Mesenchymal stem cell (in vitro differentiated cells and primary cell): ENCODE measurements around the gene SF3A2.

ENCODE experiments used
- DNase-seq: peaks from one replicate; pipeline ENCODE4 v3.0.0-alpha.2; 2013
- H2AFZ ChIP-seq: one replicate; pipeline ENCODE4 v1.6.1; 2013; ENCODE audit warnings: low read depth, mild to moderate bottlenecking, control low read depth, inconsistent platforms, low read length, moderate library complexity
- H2AK5ac ChIP-seq: 2 replicates; pipeline ENCODE4 v1.6.1; 2013; ENCODE audit warnings: low read length, moderate library complexity, mild to moderate bottlenecking, inconsistent platforms; ENCODE audit not compliant: severe bottlenecking
- H2BK120ac ChIP-seq: one replicate; pipeline ENCODE4 v1.6.1; 2013; ENCODE audit warnings: low read depth, mild to moderate bottlenecking, inconsistent platforms, low read length, moderate library complexity
- H2BK12ac ChIP-seq, 2 experiments: one replicate each; pipeline ENCODE4 v1.6.1; 2013; ENCODE audit warnings: inconsistent platforms in 2 of 2, low read length in 2 of 2, mild to moderate bottlenecking in 2 of 2, moderate library complexity in 2 of 2, control low read depth in 1 of 2
- H2BK15ac ChIP-seq: one replicate; pipeline ENCODE4 v1.6.1; 2013; ENCODE audit warnings: mild to moderate bottlenecking, low read depth, inconsistent platforms; ENCODE audit not compliant: poor library complexity, severe bottlenecking
- H2BK5ac ChIP-seq: 2 replicates; pipeline ENCODE4 v1.6.1; 2013; ENCODE audit warnings: low read depth, mild to moderate bottlenecking, low read length, control low read depth, inconsistent platforms; ENCODE audit not compliant: poor library complexity, severe bottlenecking
- H3K14ac ChIP-seq, 2 experiments: one replicate each; pipeline ENCODE4 v1.6.1; 2013; ENCODE audit warnings: inconsistent platforms in 2 of 2, low read length in 2 of 2, control low read depth in 1 of 2, mild to moderate bottlenecking in 1 of 2, moderate library complexity in 1 of 2
- H3K18ac ChIP-seq, 2 experiments: one replicate each; pipeline ENCODE4 v1.6.1; 2013; ENCODE audit warnings: inconsistent platforms in 2 of 2, low read length in 2 of 2, control low read depth in 1 of 2, low read depth in 1 of 2, mild to moderate bottlenecking in 1 of 2
- H3K23ac ChIP-seq, 2 experiments: one replicate each; pipeline ENCODE4 v1.6.1; 2013; ENCODE audit warnings: inconsistent platforms in 2 of 2, low read length in 2 of 2, mild to moderate bottlenecking in 2 of 2, moderate library complexity in 2 of 2, control low read depth in 1 of 2
- H3K27ac ChIP-seq: 2 replicates; pipeline ENCODE4 v1.5.1; 2013; ENCODE audit warnings: mild to moderate bottlenecking, moderate library complexity, low read length, control low read depth, inconsistent platforms; ENCODE audit not compliant: poor library complexity, severe bottlenecking
- H3K27me3 ChIP-seq, 2 experiments: 2 replicates each; pipeline versions ENCODE4 v1.6.1 to v1.7.0; 2013; ENCODE audit warnings: low read length in 2 of 2, mild to moderate bottlenecking in 2 of 2, moderate library complexity in 2 of 2, control low read depth in 1 of 2, inconsistent platforms in 1 of 2; ENCODE audit not compliant: control insufficient read depth in 1 of 2, insufficient read depth in 1 of 2
- H3K36me3 ChIP-seq, 2 experiments: 2 replicates each; pipeline versions ENCODE4 v1.6.1 to v1.7.0; 2013; ENCODE audit warnings: low read length in 2 of 2, control low read depth in 1 of 2, inconsistent platforms in 1 of 2, low read depth in 1 of 2, mild to moderate bottlenecking in 1 of 2; ENCODE audit not compliant: insufficient read depth in 2 of 2, control insufficient read depth in 1 of 2
- H3K4ac ChIP-seq, 2 experiments: one replicate each; pipeline ENCODE4 v1.6.1; 2013; ENCODE audit warnings: inconsistent platforms in 2 of 2, low read length in 2 of 2, mild to moderate bottlenecking in 2 of 2, moderate library complexity in 2 of 2, control low read depth in 1 of 2, low read depth in 1 of 2
- H3K4me1 ChIP-seq: 2 replicates; pipeline ENCODE4 v1.6.1; 2013; ENCODE audit warnings: low read depth, low read length, control low read depth; ENCODE audit not compliant: control insufficient read depth, insufficient read depth
- H3K4me2 ChIP-seq: 2 replicates; pipeline ENCODE4 v1.6.1; 2013; ENCODE audit warnings: low read length, mild to moderate bottlenecking, inconsistent platforms; ENCODE audit not compliant: poor library complexity, severe bottlenecking
- H3K4me3 ChIP-seq, 2 experiments: 2 replicates each; pipeline versions ENCODE4 v1.5.1 to v1.7.0; 2013; ENCODE audit warnings: low read length in 2 of 2, mild to moderate bottlenecking in 2 of 2, control low read depth in 1 of 2, low read depth in 1 of 2; ENCODE audit not compliant: insufficient read depth in 1 of 2
- H3K79me1 ChIP-seq: replicated peaks from 2 replicates; pipeline ENCODE4 v1.6.1; 2013; ENCODE audit warnings: mild to moderate bottlenecking, control low read depth, low read length, inconsistent platforms; ENCODE audit not compliant: poor library complexity, severe bottlenecking
- H3K9ac ChIP-seq: 2 replicates; pipeline ENCODE4 v1.7.0; 2013; ENCODE audit warnings: mild to moderate bottlenecking, low read length, moderate library complexity
- H3K9me3 ChIP-seq: 2 replicates; pipeline ENCODE4 v1.7.0; 2013; ENCODE audit warnings: mild to moderate bottlenecking, low read length; ENCODE audit not compliant: control insufficient read depth
- H4K8ac ChIP-seq: one replicate; pipeline ENCODE4 v1.6.1; 2013; ENCODE audit warnings: inconsistent platforms, mild to moderate bottlenecking, low read length, moderate library complexity
- H4K91ac ChIP-seq: one replicate; pipeline ENCODE4 v1.6.1; 2013; ENCODE audit warnings: mild to moderate bottlenecking, low read length, inconsistent platforms
- WGBS: methylation state at CpG from one replicate; pipeline ENCODE4 v1.1.7; 2013; ENCODE audit warnings: mixed read lengths; 5-methylcytosine and 5-hydroxymethylcytosine counted together

The SF3A2 gene

GRCh38 chr19:2224754-2225349 is 11.8 kb upstream of the SF3A2 start:
- 98% methylated on average over 13 of the region's 13 CpGs for WGBS
- Histone ChIP-seq H4K91ac (no peak overlapping the region), H3K36me3 (peaks cover 83 to 91% of the 10 kb centered on the region in 2 experiments), H2BK120ac (no peak overlapping the region), H2AK5ac (no peak overlapping the region), H3K9ac (no peak overlapping the region), H3K18ac (no peak overlapping the region), H2BK15ac (no peak overlapping the region), H3K4ac (no peak overlapping the region), H4K8ac (no peak overlapping the region), H3K27me3 (no peaks in the 10 kb centered on the region), H3K4me1 (peaks cover 36% of the 10 kb centered on the region), H3K23ac (no peak overlapping the region), H3K4me3 (no peak overlapping the region), H3K27ac (no peak overlapping the region), H3K14ac (no peak overlapping the region), H2AFZ (no peak overlapping the region), H2BK12ac (no peak overlapping the region), H3K4me2 (no peak overlapping the region), H3K79me1 (peaks cover 34% of the 10 kb centered on the region), H3K9me3 (no peaks in the 10 kb centered on the region), H2BK5ac (no peak overlapping the region)
- no peak for DNase-seq

GRCh38 chr19:2225415-2226050 is 11.1 kb upstream of the SF3A2 start:
- H2BK120ac ChIP-seq, result no peak overlapping the region
- no peaks in the 10 kb centered on the region for H3K27me3 ChIP-seq
- no peak overlapping the region for H3K23ac ChIP-seq
- no peak overlapping the region for H2AFZ ChIP-seq
- no peak overlapping the region for H2BK15ac ChIP-seq
- no peak overlapping the region for H3K14ac ChIP-seq
- H4K8ac ChIP-seq, result no peak overlapping the region
- H4K91ac ChIP-seq, result peak overlapping the region; percentile 25
- no peak overlapping the region for H3K18ac ChIP-seq
- no peak overlapping the region for H3K4me3 ChIP-seq
- no peak overlapping the region for H2BK5ac ChIP-seq
- H3K9me3 ChIP-seq, result no peaks in the 10 kb centered on the region
- H3K79me1 ChIP-seq, result peaks cover 29% of the 10 kb centered on the region
- H3K9ac ChIP-seq, result no peak overlapping the region
- no peak for DNase-seq
- no peak overlapping the region for H3K4ac ChIP-seq
- no peak overlapping the region for H3K27ac ChIP-seq
- no peak overlapping the region for H2BK12ac ChIP-seq
- no peak overlapping the region for H3K4me2 ChIP-seq
- 97% methylated on average over 32 of the region's 32 CpGs for WGBS
- H2AK5ac ChIP-seq, result no peak overlapping the region
- H3K36me3 ChIP-seq, result peaks cover 83 to 90% of the 10 kb centered on the region in 2 experiments
- H3K4me1 ChIP-seq, result peaks cover 30% of the 10 kb centered on the region

DNA sequence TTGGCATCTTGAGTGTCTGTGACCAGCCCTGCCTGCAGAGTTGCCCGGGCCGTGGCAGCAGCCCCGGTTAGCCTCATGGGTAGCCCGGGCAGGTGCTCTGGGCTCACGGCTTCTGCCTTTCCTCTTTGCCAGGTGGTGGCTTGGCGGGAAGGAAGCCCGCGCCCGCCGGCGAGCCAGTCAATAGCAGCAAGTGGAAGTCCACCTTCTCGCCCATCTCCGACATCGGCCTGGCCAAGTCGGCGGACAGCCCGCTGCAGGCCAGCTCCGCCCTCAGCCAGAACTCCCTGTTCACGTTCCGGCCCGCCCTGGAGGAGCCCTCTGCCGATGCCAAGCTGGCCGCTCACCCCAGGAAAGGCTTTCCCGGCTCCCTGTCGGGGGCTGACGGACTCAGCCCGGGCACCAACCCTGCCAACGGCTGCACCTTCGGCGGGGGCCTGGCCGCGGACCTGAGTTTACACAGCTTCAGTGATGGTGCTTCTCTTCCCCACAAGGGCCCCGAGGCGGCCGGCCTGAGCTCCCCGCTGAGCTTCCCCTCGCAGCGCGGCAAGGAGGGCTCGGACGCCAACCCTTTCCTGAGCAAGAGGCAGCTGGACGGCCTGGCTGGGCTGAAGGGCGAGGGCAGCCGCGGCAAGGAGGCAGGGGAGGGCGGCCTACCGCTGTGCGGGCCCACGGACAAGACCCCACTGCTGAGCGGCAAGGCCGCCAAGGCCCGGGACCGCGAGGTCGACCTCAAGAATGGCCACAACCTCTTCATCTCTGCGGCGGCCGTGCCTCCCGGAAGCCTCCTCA is 10.4 kb upstream of the SF3A2 start:
- H3K27ac ChIP-seq, result no peak overlapping the region

GRCh38 chr19:2226840-2227360 is 9.7 kb upstream of the SF3A2 start:
- no peak overlapping the region for H4K8ac ChIP-seq
- no peak overlapping the region for H2AK5ac ChIP-seq
- H2BK120ac ChIP-seq, result no peak overlapping the region
- no peak overlapping the region for H2BK5ac ChIP-seq
- no peak overlapping the region for H3K4me3 ChIP-seq
- peaks cover 17% of the 10 kb centered on the region for H3K4me1 ChIP-seq
- no peak for DNase-seq
- H4K91ac ChIP-seq, result no peak overlapping the region
- H3K4ac ChIP-seq, result no peak overlapping the region
- H3K27me3 ChIP-seq, result no peaks in the 10 kb centered on the region
- no peak overlapping the region for H2BK12ac ChIP-seq
- peaks cover 84 to 100% of the 10 kb centered on the region in 2 experiments for H3K36me3 ChIP-seq
- no peak overlapping the region for H2AFZ ChIP-seq
- H3K14ac ChIP-seq, result no peak overlapping the region
- 97% methylated on average over 51 of the region's 53 CpGs for WGBS
- H3K9me3 ChIP-seq, result no peaks in the 10 kb centered on the region
- H3K18ac ChIP-seq, result no peak overlapping the region
- peaks cover 25% of the 10 kb centered on the region for H3K79me1 ChIP-seq
- no peak overlapping the region for H3K27ac ChIP-seq
- H3K23ac ChIP-seq, result no peak overlapping the region
- H2BK15ac ChIP-seq, result no peak overlapping the region
- H3K9ac ChIP-seq, result no peak overlapping the region
- H3K4me2 ChIP-seq, result no peak overlapping the region

More for the DNA sequence above, 10.4 kb upstream of the SF3A2 start:
- H4K8ac ChIP-seq, result no peak overlapping the region
- no peak for DNase-seq
- H3K4me3 ChIP-seq, result no peak overlapping the region
- H2BK12ac ChIP-seq, result no peak overlapping the region
- no peak overlapping the region for H3K18ac ChIP-seq
- 97% methylated on average over 59 of the region's 59 CpGs for WGBS
- no peak overlapping the region for H2BK5ac ChIP-seq
- H2BK120ac ChIP-seq, result no peak overlapping the region
- no peak overlapping the region for H2AK5ac ChIP-seq
- H3K9ac ChIP-seq, result no peak overlapping the region
- H4K91ac ChIP-seq, result no peak overlapping the region
- no peak overlapping the region for H3K14ac ChIP-seq
- no peaks in the 10 kb centered on the region for H3K9me3 ChIP-seq
- no peaks in the 10 kb centered on the region for H3K27me3 ChIP-seq
- no peak overlapping the region for H2AFZ ChIP-seq
- H2BK15ac ChIP-seq, result no peak overlapping the region
- no peak overlapping the region for H3K4ac ChIP-seq
- peaks cover 26% of the 10 kb centered on the region for H3K79me1 ChIP-seq
- H3K23ac ChIP-seq, result no peak overlapping the region
- H3K4me1 ChIP-seq, result peaks cover 24% of the 10 kb centered on the region
- H3K4me2 ChIP-seq, result no peak overlapping the region
- H3K36me3 ChIP-seq, result peaks cover 85 to 95% of the 10 kb centered on the region in 2 experiments
